Activated naive CD4-positive, alpha-beta T cell treated with anti-CD3 and anti-CD28 coated beads, Interleukin-2, amount 50 U/mL, for 16 hours (primary cell): Measurements from ENCODE around the gene SCFD2.

Experiments used
- DNase-seq: peaks from one replicate; pipeline ENCODE4 v3.0.0-alpha.2; 2020

SCFD2 gene

GRCh38 chr4:52869656-52870055, 496.2 kb downstream of the SCFD2 start:
- no peak for DNase-seq

GRCh38 chr4:52869196-52869595, 496.7 kb downstream of the SCFD2 start:
- no peak for DNase-seq

GRCh38 chr4:52868133-52868532, 497.7 kb downstream of the SCFD2 start:
- DNase-seq, result no peak

- DNase-seq, result no peak
Measured at GRCh38 chr4:52867163-52867562, 498.7 kb downstream of the SCFD2 start.

GRCh38 chr4:52866734-52867133, 499.1 kb downstream of the SCFD2 start:
- DNase-seq, result no peak

GRCh38 chr4:52865300-52865699, 500.6 kb downstream of the SCFD2 start:
- no peak for DNase-seq

GRCh38 chr4:52864793-52865192, 501.1 kb downstream of the SCFD2 start:
- DNase-seq, result no peak

GRCh38 chr4:52863324-52863723, 502.5 kb downstream of the SCFD2 start:
- DNase-seq, result no peak

GRCh38 chr4:52862639-52863161, 503.2 kb downstream of the SCFD2 start:
- DNase-seq, result no peak

GRCh38 chr4:52861879-52862616, 503.8 kb downstream of the SCFD2 start, which contains the start of gene RASL11B:
Gene RASL11B, plus strand, starts transcription at chr4:52862317. Its CDS starts 191 bp downstream, at chr4:52862508.
- DNase-seq, result peak; percentile 88

- no peak for DNase-seq
Measured at GRCh38 chr4:52861171-52861823, 504.6 kb downstream of the SCFD2 start.

GRCh38 chr4:52860361-52860760, 505.5 kb downstream of the SCFD2 start:
- no peak for DNase-seq

- DNase-seq, result no peak
Measured at GRCh38 chr4:52856801-52857200, 509.1 kb downstream of the SCFD2 start.

GRCh38 chr4:52853351-52853750, 512.5 kb downstream of the SCFD2 start:
- no peak for DNase-seq

GRCh38 chr4:52852711-52853110, 513.1 kb downstream of the SCFD2 start:
- no peak for DNase-seq

- no peak for DNase-seq
Measured at GRCh38 chr4:52852041-52852440, 513.8 kb downstream of the SCFD2 start.

- DNase-seq, result no peak
Measured at GRCh38 chr4:52850406-52851124, 515.3 kb downstream of the SCFD2 start.

- no peak for DNase-seq
Measured at GRCh38 chr4:52848254-52848653, 517.6 kb downstream of the SCFD2 start.

GRCh38 chr4:52846502-52846901, 519.4 kb downstream of the SCFD2 start:
- DNase-seq, result no peak

GRCh38 chr4:52844596-52844995, 521.3 kb downstream of the SCFD2 start:
- DNase-seq, result no peak

- DNase-seq, result no peak
Measured at GRCh38 chr4:52843958-52844357, 521.9 kb downstream of the SCFD2 start.

GRCh38 chr4:52843351-52843750, 522.5 kb downstream of the SCFD2 start:
- DNase-seq, result no peak

GRCh38 chr4:52842792-52843191, 523.1 kb downstream of the SCFD2 start:
- DNase-seq, result no peak
